Hippocampal formation (tissue), 2 donors: Measurements from ENCODE around the gene OVOL2.
"Not testable (repeated sequence)": the region's sequence is repeated elsewhere in the genome, so short reads cannot be mapped to it uniquely, and the experiment has no call there.

ENCODE experiments used
- DNase-seq, 2 donors: peaks; one replicate each; lab custom pipeline; 2025; lab: John Stamatoyannopoulos, UW

OVOL2 gene

DNA sequence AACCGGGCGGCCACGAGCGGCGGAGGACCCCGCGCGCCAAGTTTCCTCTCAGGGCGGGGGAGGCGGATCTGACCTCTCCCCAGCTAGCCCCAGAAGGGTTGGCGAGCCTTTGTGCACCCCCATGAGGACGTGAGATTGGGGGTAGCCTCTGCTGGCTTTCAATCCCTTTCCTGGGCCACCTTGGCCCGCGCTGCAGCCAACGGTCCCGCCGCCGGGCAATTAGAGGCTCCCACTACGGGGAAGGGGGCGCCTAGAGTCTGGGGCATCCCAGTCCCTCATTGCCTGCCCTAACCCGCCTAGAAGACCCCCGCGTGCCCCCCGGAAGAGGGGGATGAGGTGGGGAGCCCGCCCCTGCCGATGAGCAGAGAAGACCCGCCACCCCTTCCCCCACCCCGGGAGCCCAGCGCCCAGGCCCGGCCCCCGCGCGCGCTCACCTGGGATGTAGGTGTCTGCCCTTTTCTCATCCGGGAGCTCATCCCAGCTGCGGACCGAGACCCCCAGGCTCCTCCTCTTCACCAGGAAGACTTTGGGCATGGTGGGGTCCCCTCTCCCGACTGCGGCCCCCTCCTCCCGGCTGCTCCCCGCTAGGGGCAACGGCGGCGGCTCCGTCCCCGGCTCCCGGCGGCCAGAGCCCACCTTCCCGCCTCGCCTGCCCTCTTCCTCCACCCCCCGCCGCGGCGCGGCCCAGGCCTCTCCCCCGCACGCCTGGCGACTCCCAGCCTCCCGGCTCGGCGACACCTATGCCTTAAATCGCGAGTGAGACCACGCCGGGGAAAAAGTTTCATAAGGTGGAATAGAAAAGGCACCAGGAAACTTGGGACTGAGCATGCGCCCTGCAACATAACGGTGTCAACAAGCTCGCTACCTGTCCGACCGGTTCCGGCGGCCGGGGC lies at the start of gene OVOL2:
OVOL2 (minus strand) TSS at position 816 of the 893 bp plus-strand sequence; CDS start at position 534, 282 bp downstream.
- DNase-seq, result no peak

DNA sequence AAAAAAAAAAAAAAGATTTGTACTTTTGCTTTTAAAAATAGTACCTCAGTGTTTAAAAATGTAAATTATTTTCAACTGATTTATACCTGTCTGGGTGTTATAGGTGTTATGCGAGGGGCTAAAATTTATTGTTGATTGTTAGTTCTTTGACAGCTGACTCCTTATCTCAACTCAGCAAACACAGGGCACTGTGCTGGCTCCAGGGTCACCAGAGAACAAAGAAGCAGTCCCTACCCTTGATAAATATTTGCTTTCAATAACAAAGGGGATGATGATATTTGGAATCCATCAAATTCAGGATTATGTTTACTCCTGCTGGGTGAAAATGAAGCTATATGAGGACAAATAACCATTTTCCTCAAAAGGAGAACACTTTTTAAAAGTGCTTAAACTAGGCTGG lies 45.8 kb upstream of the OVOL2 start:
- no peak for DNase-seq

DNA sequence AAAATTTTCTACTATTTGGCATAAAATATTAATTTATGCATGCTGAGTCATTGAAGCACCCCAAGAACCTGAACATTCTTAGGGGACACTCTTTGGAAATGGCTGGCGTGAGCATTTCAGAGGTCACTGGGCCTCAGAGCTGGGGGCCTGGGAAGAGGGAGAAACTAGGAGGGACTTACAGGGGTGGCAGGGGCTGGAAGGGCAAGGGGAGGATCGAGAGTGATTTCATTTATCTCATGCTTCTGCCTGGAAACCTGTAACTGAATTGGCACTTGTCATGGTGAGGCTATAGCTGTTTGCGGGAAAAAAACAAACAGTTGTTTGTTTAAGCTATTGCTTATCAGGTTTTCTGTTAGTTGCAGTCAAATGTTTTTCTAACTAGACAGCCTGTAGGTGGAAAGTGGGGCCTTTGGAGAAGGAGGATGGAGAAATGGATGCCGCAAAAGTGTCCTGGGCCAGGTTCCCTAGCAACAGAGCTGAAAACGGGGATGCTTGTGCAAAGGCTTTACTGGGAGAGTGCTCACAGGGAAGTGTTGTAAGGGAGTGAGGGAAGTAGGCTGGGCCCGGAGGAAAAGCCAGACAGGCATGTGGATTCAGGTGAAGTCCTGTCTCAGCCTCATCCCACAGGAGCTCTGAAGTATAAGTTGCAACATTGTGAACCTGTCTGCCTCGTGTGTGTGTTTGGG lies 43.6 kb upstream of the OVOL2 start:
- DNase-seq, result no peak

DNA sequence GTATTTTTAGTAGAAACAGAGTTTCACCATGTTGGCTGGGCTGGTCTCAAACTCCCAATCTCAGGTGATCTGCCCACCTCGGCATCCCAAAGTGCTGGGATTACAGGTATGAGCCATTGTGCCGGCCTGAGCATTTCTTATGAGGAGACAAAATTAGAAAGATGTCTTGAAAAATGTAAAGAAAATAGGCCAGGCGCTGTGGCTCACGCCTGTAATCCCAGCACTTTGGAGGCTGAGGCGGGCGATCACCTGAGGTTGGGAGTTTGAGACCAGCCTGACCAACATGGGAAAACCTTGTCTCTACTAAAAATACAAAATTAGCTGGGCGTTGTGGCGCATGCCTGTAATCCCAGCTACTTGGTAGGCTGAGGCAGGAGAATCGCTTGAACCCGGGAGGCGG lies 42.9 kb upstream of the OVOL2 start:
- not testable (repeated sequence) for DNase-seq

DNA sequence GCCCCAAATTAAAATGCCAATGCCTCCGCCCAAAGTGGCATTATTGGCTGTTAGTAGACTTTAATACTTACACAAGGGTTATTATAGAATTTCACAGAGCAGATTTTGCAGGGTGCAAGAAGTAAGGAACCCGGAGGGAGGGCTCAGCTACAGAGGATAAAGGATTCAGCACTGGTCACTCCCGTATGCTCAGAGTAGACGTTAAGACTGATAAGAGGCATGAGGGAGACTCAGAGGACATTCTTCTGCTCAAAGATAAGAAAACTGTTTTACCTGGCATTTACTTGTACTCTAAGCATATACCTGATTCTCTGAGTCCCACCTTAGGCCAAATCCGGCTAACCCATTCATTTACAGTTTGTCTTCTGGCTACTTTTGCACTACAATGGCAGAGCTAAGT lies 36.5 kb upstream of the OVOL2 start:
- DNase-seq, result no peak

DNA sequence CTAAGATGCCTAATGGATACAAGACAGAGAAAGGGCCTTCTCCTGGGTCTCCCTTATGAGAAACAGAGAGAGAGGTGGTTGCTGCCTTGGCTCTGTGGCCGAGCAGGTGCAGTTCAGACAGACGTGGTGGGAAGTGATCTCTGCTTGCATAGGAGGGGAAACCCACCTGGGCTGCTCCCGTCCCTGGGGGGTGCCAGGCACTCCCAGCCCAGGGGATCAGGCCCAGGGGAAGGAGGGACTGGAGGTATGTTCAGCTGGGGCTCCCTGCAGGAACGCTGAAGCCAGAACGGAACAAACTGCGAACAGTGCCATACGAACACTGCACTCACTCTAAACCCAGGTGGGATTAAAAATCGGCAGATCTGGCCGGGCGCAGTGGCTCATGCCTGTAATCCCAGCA lies 35.7 kb upstream of the OVOL2 start:
- no peak for DNase-seq

DNA sequence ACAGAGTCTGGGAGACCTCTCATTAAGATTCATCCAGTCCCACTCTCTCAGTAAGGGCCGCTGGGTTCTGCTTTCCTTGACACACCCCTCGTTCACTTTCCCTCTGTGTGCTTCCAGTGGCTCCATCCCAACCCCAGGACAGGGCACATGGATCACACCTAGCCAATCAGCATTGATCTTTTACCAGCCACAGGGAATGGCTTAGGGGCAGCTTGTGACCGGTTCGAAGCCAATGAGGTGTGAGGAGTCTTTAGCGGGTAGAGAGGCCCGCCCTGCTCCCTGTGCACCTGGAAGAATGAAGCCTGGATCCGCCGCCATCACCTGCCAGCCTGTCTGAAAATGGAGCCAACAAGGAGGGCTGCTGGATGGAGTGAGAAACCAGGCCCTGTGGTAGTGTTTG lies 35.2 kb upstream of the OVOL2 start:
- DNase-seq, result no peak

DNA sequence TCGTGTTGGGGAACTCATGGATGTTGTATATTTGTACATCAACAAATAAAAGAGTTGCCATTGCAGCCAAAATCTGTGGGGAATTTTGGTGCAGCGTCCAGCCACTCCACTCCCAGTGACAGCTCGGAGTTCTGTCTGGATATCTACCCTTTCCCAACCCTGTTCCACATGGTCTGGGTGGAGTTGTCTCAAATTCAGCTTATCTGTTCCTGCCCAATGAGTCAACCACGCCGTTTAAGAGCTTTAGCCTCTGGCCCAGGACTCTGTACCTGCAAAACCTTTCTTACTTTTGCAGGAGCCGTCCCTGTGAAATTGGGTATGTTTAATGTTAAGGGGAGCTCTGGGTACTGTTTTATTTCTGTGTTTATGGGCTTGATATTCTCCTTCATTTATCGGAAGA lies 33.9 kb upstream of the OVOL2 start:
- no peak for DNase-seq

DNA sequence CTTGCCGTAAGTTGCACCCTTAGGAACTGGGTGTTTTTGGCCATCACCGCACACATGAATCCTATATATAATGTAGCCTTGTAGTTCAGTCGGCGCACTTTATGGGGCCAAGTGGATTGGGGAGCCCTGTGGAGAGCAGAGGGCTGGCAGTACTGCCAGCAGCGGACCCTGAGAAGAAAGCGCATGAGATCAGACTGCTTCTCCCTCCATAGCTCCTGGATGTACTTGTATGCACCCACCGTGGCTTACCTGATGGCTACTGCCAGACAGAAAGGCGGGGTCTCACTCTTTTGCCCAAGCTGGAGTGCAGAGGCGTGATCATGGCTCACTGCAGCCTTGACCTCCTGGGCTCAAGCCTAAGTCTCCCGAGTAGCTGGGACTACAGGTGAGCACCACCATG lies 32.8 kb upstream of the OVOL2 start:
- no peak for DNase-seq

DNA sequence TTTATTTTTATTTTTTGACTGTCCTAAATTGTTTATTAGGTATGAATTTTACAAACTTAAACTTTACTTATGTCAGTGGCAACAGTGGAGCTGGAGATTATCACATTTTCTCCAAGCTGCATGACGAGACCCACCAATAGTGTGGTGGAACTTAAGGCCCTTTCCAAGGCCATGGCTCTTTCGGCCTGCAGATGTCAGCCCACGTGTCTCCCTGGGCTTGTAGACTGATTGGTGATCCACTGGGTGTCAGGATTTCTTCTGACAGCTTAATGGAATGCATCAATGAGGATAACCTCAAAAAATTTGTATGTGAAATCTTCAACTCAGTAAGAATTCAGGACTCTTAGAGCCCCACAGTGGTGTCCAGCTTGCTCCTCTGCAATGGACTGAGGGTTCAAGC lies 32.3 kb upstream of the OVOL2 start:
- no peak for DNase-seq

DNA sequence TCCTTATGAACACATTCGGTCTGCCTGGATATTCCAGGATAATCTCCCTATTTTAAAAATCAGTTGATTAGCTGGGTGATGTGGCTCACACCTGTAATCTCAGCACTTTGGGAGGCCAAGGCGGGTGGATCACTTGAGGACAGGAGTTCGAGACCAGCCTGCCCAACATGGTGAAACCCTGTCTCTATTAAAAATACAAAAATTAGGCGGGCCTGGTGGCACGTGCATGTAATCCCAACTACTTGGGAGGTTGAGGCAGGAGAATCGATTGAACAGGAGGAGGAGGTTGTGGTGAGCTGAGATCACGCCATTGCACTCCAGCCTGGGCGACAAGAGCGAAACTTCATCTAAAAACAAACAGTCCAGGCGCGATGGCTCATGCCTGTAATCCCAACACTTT lies 31.1 kb upstream of the OVOL2 start:
- not testable (repeated sequence) for DNase-seq

DNA sequence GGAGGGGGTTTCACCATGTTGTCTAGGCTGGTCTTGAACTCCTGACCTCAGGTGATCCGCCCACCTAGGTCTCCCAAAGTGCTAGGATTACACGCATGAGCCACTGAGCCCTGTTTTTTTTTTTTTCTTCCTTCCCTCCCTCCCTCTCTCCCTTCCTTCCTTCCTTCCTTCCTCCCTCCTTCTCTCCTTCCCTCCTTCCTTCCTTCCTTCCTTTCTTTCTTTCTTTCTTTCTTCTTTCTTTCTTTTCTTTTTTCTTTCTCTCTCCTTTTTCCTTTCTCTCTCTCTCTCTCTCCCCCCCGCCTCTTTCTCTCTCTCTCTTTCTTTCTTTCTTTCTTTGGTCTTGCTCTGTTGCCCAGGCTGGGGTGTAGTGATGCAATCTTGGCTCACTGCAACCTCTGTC lies 30.6 kb upstream of the OVOL2 start:
- not testable (repeated sequence) for DNase-seq

DNA sequence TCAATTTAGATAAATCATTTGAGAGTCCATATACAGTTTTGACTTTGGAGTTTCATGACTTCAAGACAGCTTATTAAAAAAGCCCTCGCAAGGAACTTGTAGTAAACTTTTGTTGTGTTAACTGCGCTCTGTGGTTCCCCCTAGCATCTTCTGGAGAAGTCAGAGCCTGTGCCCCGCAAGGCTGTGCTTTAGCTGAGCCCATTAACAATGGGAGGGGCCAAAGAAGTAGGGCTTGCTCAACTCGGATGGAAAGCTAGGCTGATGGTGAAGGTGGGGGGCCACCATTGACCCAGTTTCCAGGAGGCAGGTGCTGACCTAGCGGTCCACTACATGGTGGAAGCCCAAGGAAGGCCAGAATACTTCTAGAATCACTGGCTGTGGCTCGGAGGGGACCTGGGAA lies 29.3 kb upstream of the OVOL2 start:
- DNase-seq, result no peak

DNA sequence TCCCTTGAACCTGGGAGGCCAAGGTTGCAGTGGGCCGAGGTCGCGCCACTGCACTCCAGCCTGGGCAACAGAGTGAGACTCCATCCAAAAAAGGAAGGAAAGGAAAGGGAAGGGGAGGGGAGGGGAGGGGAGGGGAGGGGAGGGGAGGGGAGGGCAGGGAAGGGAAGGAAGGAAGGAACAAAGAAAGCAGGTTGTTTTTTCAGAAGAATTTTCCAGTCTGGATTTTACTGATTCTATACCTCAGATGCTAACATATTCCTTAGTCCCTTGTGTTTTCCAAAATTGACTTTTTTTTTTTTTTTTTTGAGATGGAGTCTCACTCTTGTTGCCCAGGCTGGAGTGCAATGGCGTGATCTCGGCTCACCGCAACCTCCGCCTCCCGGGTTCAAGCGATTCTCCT lies 23.1 kb upstream of the OVOL2 start:
- DNase-seq, result not testable (repeated sequence)

DNA sequence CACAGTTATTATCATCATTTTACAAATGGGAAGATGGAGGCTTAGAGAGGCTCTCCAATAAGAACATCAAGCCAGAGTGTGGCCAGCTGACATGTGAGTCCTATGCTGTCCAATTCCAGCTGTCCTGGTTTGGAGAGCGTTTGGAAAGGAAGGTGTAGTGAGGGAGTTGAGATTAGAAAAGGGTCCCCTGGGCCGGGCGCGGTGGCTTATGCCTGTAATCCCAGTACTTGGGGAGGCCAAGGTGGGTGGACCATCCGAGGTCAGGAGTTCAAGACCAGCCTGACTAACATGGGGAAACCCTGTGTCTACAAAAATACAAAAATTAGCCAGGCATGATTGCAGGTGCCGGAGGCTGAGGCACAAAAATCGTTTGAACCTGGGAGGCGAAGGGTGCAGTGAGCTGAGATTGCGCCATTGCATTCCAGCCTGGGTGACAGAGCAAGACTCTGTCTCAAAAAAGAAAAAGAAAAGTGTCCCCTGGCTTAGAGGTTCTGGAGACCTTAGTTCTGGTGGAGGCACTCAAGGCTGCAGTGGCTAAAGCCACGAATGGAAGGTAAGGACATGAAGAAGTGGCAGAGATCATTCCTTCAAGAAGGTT lies 22.1 kb upstream of the OVOL2 start:
- no peak for DNase-seq

DNA sequence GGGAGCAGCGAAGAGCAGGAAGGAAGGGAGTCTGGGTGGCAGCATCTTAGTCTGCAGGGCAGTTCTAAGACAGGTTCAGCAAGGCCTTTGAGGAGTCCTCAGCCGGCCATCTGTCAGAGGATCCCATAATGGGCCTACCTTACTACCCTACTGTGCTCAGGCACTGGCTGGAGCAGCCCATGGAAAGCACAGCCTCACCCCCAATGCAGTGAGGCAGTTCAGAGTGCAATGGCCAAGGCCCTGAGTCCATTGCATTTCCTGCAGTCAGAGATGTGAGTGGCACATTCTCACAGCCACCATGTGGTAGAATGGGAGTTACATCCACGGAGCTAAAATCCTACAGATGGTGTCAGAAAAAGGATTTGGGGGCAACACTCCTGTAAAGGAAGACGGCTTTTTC lies 19.4 kb upstream of the OVOL2 start:
- no peak for DNase-seq

DNA sequence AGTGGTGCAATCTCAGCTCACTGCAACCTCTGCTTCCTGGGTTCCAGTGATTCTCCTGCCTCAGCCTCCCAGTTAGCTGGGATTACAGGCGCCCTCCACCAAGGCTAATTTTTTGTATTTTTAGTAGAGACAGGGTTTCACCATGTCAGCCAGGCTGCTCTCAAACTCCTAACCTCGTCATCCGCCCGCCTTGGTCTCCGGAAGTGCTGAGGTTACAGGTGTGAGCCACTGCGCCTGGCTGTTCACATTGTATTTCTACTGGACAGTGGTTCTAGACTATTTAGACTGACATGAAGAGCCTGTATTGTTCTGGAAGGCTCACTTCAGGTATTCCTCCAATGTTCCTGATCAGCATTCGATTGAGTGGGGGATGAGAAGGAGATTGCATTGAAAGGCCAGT lies 14.8 kb upstream of the OVOL2 start:
- DNase-seq, result no peak

DNA sequence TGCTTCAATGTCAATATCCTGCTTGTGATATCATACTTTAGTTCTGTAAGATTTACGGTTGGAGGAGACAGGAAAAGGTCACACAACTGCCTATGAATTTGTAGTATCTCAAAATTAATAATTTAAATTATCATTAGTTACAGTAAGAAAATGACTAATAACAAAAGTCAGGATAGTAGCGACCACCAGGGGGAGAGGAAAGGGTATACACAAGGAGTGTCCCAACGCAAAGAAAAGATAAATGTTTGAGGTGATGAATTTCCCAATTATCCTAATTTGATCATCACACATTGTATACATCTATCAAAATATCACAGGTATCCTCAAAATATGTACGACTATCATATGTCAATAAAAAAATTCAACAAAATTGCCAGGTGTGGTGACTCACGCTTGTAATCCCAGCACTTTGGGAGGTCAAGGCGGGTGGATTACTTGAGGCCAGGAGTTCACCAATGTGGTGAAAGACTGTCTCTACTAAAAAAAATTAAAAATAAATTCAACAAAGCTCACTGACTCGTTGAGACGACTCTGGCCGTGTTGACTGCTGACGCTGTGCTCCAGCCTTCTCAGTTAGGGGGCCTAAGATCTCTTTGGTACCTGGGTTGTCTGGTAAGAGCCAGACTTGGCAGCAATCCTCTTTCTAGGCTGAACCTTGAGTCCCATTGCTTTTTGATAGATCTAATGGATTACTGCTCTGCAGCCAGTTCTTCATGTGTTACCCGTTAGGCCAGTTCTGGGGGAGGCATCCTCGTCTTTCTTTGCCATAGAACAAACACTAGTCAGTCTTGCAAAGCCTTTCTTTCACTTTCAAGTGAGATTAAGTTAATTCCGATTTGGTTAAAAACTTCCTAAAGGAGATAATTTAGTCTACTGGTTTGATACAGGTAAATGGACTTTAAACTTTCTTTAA lies 9.0 kb upstream of the OVOL2 start:
- no peak for DNase-seq

DNA sequence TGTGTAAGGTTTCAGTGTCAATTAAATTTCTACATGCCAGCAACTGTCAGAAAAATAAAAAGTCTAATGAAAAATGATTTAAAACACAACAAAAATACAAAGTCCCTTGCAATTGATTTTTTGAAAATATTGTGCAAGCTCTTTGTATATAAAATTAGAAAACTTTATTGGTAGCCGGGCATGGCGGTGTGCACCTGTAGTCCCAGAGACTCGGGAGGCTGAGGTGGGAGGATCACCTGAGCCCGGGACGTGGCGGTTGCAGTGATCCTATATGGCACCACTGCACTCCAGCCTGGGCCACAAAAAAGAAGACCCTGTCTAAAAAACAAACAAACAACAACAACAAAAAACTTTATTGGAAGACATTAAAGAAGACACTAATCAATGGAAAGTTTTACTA lies 6.0 kb upstream of the OVOL2 start:
- no peak for DNase-seq

DNA sequence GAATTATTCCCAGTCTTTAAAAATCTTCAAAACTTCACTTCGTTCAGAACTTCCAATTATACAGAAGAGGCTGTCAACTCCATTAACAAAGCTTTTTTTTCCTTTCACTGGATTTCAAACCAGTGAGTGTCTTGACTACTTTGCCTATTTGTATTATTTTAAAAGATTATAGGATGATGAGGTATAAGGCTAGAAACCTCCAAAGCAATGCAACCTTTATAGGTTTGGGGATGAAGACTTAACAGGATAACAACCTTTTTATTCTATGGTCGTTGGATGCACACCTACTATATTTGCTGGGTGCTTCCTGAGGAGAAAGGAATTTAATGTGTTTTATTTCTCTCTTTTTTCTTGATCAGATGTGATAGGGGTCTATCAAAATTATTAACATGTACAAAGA lies 1.9 kb upstream of the OVOL2 start:
- DNase-seq, result no peak

DNA sequence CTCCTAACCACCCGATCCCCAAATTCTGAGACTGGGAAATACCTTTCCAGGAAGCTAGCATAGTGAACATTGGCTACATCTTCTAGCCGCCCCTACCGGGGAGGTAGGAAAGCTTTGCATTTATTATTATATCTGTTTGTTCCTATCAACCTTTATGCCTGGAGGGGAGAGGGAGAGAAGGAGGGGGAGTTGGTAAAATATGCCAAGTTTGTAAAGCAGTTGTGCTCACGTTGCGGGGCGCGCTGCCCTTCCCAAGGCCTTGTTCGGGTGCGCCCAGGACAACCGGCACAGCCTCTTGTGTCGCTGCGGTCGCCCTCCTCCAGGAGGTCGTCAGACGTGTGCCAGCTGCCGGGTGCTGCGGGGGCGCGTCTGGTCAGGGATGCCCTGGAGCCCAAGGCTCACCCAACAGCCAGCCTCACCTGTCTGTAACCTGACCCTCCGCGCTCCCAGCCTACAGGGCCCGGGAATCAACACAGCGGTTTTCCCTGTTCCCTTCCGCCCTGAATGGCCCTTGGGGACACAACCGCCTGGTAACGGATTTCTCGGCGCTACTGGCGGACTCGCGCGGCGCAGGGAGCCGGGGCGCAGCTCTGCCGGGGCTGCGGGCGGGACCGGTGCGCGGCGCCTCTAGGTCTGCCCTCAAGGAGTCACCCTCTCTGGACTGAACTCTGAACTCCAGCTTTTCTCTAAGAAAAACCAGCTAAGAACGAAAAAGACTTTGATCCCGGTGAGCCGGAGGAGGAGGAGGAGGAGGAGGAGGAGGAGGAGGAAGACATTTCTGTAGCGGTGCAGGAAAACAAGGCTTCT lies 1.1 kb upstream of the OVOL2 start:
- no peak for DNase-seq
